ENCODE data around the gene COL15A1.

DNA sequence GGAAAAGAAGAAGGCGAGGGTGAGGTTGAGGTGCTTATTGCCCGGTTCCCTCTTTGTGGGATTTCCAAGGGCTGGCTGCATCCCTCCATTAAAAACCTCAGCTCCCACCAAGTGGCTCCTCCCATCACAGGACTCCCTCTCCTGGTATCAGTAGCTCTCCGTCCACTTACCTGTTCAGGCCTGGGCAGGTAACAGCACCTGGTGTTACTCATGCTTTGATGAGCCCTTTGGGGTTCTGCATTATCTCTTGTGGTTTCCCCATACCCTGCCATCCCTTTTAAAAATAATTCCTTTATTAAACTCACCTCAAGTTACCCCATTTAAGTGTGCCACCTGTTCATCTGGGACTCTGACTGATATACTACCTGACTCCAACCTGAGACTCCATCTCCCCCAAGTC is 143.8 kb downstream of the COL15A1 start:
- TF ChIP-seq, protein P1, sequence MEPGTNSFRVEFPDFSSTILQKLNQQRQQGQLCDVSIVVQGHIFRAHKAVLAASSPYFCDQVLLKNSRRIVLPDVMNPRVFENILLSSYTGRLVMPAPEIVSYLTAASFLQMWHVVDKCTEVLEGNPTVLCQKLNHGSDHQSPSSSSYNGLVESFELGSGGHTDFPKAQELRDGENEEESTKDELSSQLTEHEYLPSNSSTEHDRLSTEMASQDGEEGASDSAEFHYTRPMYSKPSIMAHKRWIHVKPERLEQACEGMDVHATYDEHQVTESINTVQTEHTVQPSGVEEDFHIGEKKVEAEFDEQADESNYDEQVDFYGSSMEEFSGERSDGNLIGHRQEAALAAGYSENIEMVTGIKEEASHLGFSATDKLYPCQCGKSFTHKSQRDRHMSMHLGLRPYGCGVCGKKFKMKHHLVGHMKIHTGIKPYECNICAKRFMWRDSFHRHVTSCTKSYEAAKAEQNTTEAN (CRISPR knock-in tag; IDR thresholded peaks at IDR 0.05): no peak
- TF ChIP-seq, protein P2, sequence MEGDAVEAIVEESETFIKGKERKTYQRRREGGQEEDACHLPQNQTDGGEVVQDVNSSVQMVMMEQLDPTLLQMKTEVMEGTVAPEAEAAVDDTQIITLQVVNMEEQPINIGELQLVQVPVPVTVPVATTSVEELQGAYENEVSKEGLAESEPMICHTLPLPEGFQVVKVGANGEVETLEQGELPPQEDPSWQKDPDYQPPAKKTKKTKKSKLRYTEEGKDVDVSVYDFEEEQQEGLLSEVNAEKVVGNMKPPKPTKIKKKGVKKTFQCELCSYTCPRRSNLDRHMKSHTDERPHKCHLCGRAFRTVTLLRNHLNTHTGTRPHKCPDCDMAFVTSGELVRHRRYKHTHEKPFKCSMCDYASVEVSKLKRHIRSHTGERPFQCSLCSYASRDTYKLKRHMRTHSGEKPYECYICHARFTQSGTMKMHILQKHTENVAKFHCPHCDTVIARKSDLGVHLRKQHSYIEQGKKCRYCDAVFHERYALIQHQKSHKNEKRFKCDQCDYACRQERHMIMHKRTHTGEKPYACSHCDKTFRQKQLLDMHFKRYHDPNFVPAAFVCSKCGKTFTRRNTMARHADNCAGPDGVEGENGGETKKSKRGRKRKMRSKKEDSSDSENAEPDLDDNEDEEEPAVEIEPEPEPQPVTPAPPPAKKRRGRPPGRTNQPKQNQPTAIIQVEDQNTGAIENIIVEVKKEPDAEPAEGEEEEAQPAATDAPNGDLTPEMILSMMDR (IDR thresholded peaks at IDR 0.05): no peak
- TF ChIP-seq, protein P3, sequence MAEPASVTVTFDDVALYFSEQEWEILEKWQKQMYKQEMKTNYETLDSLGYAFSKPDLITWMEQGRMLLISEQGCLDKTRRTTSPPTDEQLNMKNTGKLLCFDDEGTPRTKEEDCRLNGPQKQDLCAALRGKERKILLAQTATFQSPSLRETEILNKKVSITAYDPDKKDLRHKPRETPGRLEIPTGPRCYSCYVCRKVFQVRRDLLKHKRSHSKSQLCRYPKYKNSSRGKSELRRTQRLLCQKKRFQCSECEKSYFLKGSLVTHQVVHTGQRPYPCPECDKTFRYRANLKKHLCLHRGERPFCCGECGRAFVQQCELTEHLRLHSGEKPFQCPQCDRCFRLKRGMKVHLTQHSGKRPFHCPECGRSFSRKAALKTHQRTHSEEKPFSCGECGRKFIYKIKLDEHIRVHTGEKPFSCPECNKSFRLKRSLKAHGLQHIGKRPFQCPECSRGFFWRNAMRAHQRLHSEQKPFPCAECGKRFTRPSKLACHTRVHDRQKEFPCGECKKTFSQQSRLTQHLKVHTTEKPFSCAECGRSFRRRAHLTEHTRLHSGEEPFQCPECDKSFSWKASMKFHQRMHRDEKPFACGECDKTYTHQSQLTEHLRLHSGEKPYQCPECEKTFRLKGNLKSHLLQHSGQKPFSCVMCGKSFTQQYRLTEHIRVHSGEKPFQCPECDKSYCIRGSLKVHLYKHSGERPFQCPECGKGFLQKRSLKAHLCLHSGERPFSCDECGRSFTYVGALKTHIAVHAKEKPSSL (CRISPR knock-in tag; conservative IDR thresholded peaks at IDR 0.05): no peak
- TF ChIP-seq, protein P4, sequence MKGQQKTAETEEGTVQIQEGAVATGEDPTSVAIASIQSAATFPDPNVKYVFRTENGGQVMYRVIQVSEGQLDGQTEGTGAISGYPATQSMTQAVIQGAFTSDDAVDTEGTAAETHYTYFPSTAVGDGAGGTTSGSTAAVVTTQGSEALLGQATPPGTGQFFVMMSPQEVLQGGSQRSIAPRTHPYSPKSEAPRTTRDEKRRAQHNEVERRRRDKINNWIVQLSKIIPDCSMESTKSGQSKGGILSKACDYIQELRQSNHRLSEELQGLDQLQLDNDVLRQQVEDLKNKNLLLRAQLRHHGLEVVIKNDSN (CRISPR knock-in tag; IDR thresholded peaks at IDR 0.05): no peak
- TF ChIP-seq ESRRA (CRISPR knock-in tag; IDR thresholded peaks at IDR 0.05; ENCODE audit: borderline replicate concordance): no peak
- no peak for TF ChIP-seq JUN (CRISPR knock-in tag; IDR thresholded peaks at IDR 0.05)
- TF ChIP-seq, protein P5, sequence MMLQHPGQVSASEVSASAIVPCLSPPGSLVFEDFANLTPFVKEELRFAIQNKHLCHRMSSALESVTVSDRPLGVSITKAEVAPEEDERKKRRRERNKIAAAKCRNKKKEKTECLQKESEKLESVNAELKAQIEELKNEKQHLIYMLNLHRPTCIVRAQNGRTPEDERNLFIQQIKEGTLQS (CRISPR knock-in tag; conservative IDR thresholded peaks at IDR 0.05): no peak
- TF ChIP-seq, protein P6, sequence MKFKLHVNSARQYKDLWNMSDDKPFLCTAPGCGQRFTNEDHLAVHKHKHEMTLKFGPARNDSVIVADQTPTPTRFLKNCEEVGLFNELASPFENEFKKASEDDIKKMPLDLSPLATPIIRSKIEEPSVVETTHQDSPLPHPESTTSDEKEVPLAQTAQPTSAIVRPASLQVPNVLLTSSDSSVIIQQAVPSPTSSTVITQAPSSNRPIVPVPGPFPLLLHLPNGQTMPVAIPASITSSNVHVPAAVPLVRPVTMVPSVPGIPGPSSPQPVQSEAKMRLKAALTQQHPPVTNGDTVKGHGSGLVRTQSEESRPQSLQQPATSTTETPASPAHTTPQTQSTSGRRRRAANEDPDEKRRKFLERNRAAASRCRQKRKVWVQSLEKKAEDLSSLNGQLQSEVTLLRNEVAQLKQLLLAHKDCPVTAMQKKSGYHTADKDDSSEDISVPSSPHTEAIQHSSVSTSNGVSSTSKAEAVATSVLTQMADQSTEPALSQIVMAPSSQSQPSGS (CRISPR knock-in tag; IDR thresholded peaks at IDR 0.05; ENCODE audit: borderline replicate concordance, low read depth): no peak
- TF ChIP-seq, protein P7, sequence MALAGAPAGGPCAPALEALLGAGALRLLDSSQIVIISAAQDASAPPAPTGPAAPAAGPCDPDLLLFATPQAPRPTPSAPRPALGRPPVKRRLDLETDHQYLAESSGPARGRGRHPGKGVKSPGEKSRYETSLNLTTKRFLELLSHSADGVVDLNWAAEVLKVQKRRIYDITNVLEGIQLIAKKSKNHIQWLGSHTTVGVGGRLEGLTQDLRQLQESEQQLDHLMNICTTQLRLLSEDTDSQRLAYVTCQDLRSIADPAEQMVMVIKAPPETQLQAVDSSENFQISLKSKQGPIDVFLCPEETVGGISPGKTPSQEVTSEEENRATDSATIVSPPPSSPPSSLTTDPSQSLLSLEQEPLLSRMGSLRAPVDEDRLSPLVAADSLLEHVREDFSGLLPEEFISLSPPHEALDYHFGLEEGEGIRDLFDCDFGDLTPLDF (CRISPR knock-in tag; IDR thresholded peaks at IDR 0.05): no peak

Measured in WTC11 (cell line).